Measurements from ENCODE around the gene SETBP1.

The SETBP1 gene

GRCh38 chr18:45012286-45012685 lies 331.6 kb downstream of the SETBP1 start:
- Histone ChIP-seq H3K79me2 (ENCODE audit: insufficient read depth, low read length) (no peaks in the 10 kb centered on the region), H2AFZ (ENCODE audit: low read length) (no peak overlapping the region), H3K27me3 (ENCODE audit: insufficient read depth, low read length) (no peaks in the 10 kb centered on the region), H3K4me1 (ENCODE audit: insufficient read depth, low read length, severe bottlenecking) (no peaks in the 10 kb centered on the region), H3K9me2 (ENCODE audit: low read depth, low read length) (no peaks in the 10 kb centered on the region), H3K4me2 (ENCODE audit: low read length) (no peak overlapping the region), H3F3A (ENCODE audit: insufficient read depth, low read length) (no peaks in the 10 kb centered on the region), H4K20me1 (ENCODE audit: insufficient read depth, low read length) (no peaks in the 10 kb centered on the region), H3K4me3 (ENCODE audit: low read depth, low read length, poor library complexity, severe bottlenecking) (no peak overlapping the region), H3K9me3 (ENCODE audit: low read length) (no peaks in the 10 kb centered on the region), H3K36me3 (ENCODE audit: insufficient read depth, low read length) (no peaks in the 10 kb centered on the region), H3K27ac (ENCODE audit: low read depth, low read length, poor library complexity, severe bottlenecking) (no peak overlapping the region), H3K9ac (ENCODE audit: low read length) (no peak overlapping the region)
- TF ChIP-seq EZH2 (IDR thresholded peaks at IDR 0.05; ENCODE audit: borderline replicate concordance, low read length) (no peak), CTCF (IDR thresholded peaks at IDR 0.05; ENCODE audit: low read length) (no peak)

- no peak overlapping the region for H3K4me2 ChIP-seq (ENCODE audit: low read length)
- no peak overlapping the region for H3K4me3 ChIP-seq (ENCODE audit: low read depth, low read length, poor library complexity, severe bottlenecking)
- no peaks in the 10 kb centered on the region for H4K20me1 ChIP-seq (ENCODE audit: insufficient read depth, low read length)
- no peak overlapping the region for H3K9ac ChIP-seq (ENCODE audit: low read length)
- H3K36me3 ChIP-seq (ENCODE audit: insufficient read depth, low read length), result no peaks in the 10 kb centered on the region
- TF ChIP-seq CTCF (IDR thresholded peaks at IDR 0.05; ENCODE audit: low read length), result no peak
- TF ChIP-seq EZH2 (IDR thresholded peaks at IDR 0.05; ENCODE audit: borderline replicate concordance, low read length), result no peak
- no peaks in the 10 kb centered on the region for H3K4me1 ChIP-seq (ENCODE audit: insufficient read depth, low read length, severe bottlenecking)
- no peaks in the 10 kb centered on the region for H3K9me3 ChIP-seq (ENCODE audit: low read length)
- no peaks in the 10 kb centered on the region for H3K9me2 ChIP-seq (ENCODE audit: low read depth, low read length)
- H2AFZ ChIP-seq (ENCODE audit: low read length), result no peak overlapping the region
- no peaks in the 10 kb centered on the region for H3K79me2 ChIP-seq (ENCODE audit: insufficient read depth, low read length)
- no peaks in the 10 kb centered on the region for H3F3A ChIP-seq (ENCODE audit: insufficient read depth, low read length)
- H3K27ac ChIP-seq (ENCODE audit: low read depth, low read length, poor library complexity, severe bottlenecking), result no peak overlapping the region
- H3K27me3 ChIP-seq (ENCODE audit: insufficient read depth, low read length), result no peaks in the 10 kb centered on the region
These were observed 333.4 kb downstream of the SETBP1 start for GRCh38 chr18:45014047-45014501.

DNA sequence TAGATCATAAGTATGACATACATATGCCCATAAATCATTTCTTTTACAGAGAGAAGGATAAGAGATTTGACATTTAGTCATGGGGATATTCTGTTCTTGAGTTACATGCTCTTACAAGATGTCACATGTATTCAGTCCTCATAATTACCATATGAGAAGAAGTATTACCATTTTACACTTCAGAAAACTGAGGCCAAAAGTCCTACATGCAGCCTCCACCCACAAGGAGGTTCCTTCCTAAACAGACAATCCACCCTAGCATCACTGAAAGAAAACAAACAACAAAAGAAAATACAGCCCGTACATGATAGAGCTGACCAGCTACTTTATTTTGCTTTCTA lies 335.1 kb downstream of the SETBP1 start:
- H3K9me3 ChIP-seq (ENCODE audit: low read length), result no peaks in the 10 kb centered on the region
- no peak overlapping the region for H3K9ac ChIP-seq (ENCODE audit: low read length)
- H3K4me1 ChIP-seq (ENCODE audit: insufficient read depth, low read length, severe bottlenecking), result no peaks in the 10 kb centered on the region
- H3K36me3 ChIP-seq (ENCODE audit: insufficient read depth, low read length), result no peaks in the 10 kb centered on the region
- H3K27ac ChIP-seq (ENCODE audit: low read depth, low read length, poor library complexity, severe bottlenecking), result no peak overlapping the region
- H2AFZ ChIP-seq (ENCODE audit: low read length), result no peak overlapping the region
- H4K20me1 ChIP-seq (ENCODE audit: insufficient read depth, low read length), result no peaks in the 10 kb centered on the region
- no peaks in the 10 kb centered on the region for H3K79me2 ChIP-seq (ENCODE audit: insufficient read depth, low read length)
- H3K4me2 ChIP-seq (ENCODE audit: low read length), result no peak overlapping the region
- no peaks in the 10 kb centered on the region for H3K9me2 ChIP-seq (ENCODE audit: low read depth, low read length)
- H3F3A ChIP-seq (ENCODE audit: insufficient read depth, low read length), result no peaks in the 10 kb centered on the region
- no peak for TF ChIP-seq EZH2 (IDR thresholded peaks at IDR 0.05; ENCODE audit: borderline replicate concordance, low read length)
- TF ChIP-seq CTCF (IDR thresholded peaks at IDR 0.05; ENCODE audit: low read length), result no peak
- H3K4me3 ChIP-seq (ENCODE audit: low read depth, low read length, poor library complexity, severe bottlenecking), result no peak overlapping the region
- H3K27me3 ChIP-seq (ENCODE audit: insufficient read depth, low read length), result no peaks in the 10 kb centered on the region
